NT2/D1 (cell line): ENCODE results near the gene NAA16.

ENCODE experiments used
- YY1 ChIP-seq: IDR thresholded peaks from 2 replicates; pipeline ENCODE4 v1.6.1; 2011; ENCODE audit not compliant: insufficient read length, insufficient read depth
- ZNF274 ChIP-seq: IDR thresholded peaks from 2 replicates; pipeline ENCODE4 v1.6.1; 2011; ENCODE audit warnings: mild to moderate bottlenecking, low read depth, low read length

DNA sequence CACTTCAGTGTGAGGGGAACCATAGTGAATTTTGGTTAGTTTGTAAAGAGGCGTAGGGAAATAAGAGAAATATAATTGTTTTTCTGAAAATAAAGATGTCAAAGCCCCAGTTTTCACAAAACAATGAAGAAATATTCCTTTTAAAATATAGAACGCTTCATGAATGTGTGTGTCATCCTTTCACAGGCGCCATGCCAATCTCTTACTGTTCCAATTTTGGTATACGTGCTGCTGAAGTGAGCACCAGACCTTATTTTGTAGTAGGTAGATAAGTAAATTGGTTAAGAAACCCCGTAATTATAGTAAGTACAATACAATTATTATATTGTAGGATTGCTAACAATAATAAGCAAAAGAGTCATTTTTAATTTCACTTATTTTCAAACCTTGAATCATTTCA lies 43.3 kb downstream of the NAA16 start:
- TF ChIP-seq YY1: no peak
- no peak for TF ChIP-seq ZNF274
